HL-60 (cell line): ENCODE data around the gene ARL14.

Experiments used
- DNase-seq, 2 experiments: peaks; one replicate each; pipeline ENCODE4 v3.0.0-alpha.2; 2010 to 2020; ENCODE audit warnings: low read depth in 1 of 2, low spot score in 1 of 2
- H3K27ac ChIP-seq: fragments of 250-450 bp; sonication (Bioruptor Pico); replicated peaks from 2 replicates; pipeline ENCODE4 v1.5.1; 2020; ENCODE audit warnings: mild to moderate bottlenecking, moderate library complexity
- H3K27me3 ChIP-seq: fragments of 250-450 bp; sonication (Bioruptor Pico); 2 replicates; pipeline ENCODE4 v1.5.1; 2021; ENCODE audit warnings: mild to moderate bottlenecking, moderate library complexity; ENCODE audit not compliant: insufficient read depth, poor library complexity, severe bottlenecking
- H3K4me3 ChIP-seq: replicated peaks from 2 replicates; pipeline ENCODE4 v1.5.1; 2011; ENCODE audit warnings: mild to moderate bottlenecking, control low read depth, low read length; ENCODE audit not compliant: insufficient read depth
- CTCF ChIP-seq: IDR thresholded peaks from one replicate; pipeline ENCODE4 v1.5.1; 2011; ENCODE audit warnings: low read length, control low read depth, inconsistent platforms; ENCODE audit not compliant: insufficient read depth
- GABPA ChIP-seq: IDR thresholded peaks from 2 replicates; pipeline ENCODE4 v1.6.1; 2012; ENCODE audit warnings: low read depth
- POLR2AphosphoS5 ChIP-seq: IDR thresholded peaks from 2 replicates; pipeline ENCODE4 v1.6.1; 2012; ENCODE audit warnings: low read depth
- SPI1 ChIP-seq: IDR thresholded peaks from 2 replicates; pipeline ENCODE4 v1.6.1; 2012; ENCODE audit warnings: low read depth, mild to moderate bottlenecking, borderline replicate concordance
- long read RNA-seq: library from polyadenylated mRNA; unstranded; transcript quantifications from one replicate; pipeline ENCODE4 v2.0.0, GENCODE V29; 2020
- TF ChIP-seq, protein P1 (sequence below): IDR thresholded peaks from 2 replicates; pipeline ENCODE4 v1.6.1; 2012; ENCODE audit warnings: low read depth; ENCODE audit not compliant: insufficient replicate concordance

Gene ARL14
- long read RNA-seq, result 0 reads

- DNase-seq, result no peak
- Histone ChIP-seq H3K27me3 (no peaks in the 10 kb centered on the region), H3K4me3 (no peak within 1 kb of the TSS), H3K27ac (no peak within 1 kb of the TSS)
- TF ChIP-seq POLR2AphosphoS5 (no peak), CTCF (no peak), GABPA (no peak), SPI1 (no peak)
- TF ChIP-seq, protein P1, sequence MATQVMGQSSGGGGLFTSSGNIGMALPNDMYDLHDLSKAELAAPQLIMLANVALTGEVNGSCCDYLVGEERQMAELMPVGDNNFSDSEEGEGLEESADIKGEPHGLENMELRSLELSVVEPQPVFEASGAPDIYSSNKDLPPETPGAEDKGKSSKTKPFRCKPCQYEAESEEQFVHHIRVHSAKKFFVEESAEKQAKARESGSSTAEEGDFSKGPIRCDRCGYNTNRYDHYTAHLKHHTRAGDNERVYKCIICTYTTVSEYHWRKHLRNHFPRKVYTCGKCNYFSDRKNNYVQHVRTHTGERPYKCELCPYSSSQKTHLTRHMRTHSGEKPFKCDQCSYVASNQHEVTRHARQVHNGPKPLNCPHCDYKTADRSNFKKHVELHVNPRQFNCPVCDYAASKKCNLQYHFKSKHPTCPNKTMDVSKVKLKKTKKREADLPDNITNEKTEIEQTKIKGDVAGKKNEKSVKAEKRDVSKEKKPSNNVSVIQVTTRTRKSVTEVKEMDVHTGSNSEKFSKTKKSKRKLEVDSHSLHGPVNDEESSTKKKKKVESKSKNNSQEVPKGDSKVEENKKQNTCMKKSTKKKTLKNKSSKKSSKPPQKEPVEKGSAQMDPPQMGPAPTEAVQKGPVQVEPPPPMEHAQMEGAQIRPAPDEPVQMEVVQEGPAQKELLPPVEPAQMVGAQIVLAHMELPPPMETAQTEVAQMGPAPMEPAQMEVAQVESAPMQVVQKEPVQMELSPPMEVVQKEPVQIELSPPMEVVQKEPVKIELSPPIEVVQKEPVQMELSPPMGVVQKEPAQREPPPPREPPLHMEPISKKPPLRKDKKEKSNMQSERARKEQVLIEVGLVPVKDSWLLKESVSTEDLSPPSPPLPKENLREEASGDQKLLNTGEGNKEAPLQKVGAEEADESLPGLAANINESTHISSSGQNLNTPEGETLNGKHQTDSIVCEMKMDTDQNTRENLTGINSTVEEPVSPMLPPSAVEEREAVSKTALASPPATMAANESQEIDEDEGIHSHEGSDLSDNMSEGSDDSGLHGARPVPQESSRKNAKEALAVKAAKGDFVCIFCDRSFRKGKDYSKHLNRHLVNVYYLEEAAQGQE, result no peak
Observed at GRCh38 chr3:160676547-160677303, at the start of gene ARL14. Gene ARL14, plus strand, starts transcription at chr3:160677160. Its CDS starts 187 bp downstream, at chr3:160677347.

GRCh38 chr3:160629491-160629890 is 47.5 kb upstream of the ARL14 start:
- no peak for DNase-seq
- no peak for TF ChIP-seq SPI1
- no peak for TF ChIP-seq GABPA
- TF ChIP-seq CTCF, result no peak
- TF ChIP-seq, protein P1, result no peak
- TF ChIP-seq POLR2AphosphoS5, result no peak

DNA sequence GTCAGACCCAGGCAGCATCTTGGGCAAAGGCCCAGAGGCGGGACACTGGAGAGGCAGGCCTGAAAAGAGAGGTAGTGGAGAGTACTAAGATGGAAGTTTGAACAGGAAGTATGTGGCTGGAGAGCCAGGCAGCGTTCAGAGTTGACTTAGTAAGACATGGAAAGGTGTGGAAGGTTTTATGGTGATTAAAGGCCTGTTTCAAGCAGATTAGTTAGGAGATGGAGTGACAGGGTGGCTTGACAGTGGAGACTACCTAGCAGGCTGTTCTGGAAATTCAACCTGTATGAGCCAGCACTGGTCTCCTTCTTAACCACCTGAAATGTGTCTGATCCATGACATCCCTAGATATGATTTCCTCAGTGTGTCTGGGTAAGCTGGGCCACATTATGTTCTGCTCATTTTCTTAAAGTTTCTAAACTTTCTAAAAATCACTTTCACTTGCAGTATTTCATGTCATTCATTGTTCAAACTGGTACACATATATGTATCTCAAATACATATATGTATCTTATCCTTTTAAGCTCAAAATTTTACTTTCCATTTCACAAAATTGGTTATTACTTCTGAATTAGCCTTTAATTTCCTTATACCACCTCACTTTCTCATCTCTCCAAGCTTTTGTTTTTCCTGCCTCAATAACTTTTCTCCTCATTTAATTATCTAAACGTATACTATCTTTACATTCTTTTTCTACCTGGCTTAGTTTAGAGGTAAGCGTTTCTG is 43.4 kb upstream of the ARL14 start:
- no peak for DNase-seq
- H3K27ac ChIP-seq, result no peak overlapping the region
- TF ChIP-seq GABPA (no peak), POLR2AphosphoS5 (no peak), SPI1 (no peak), CTCF (no peak)
- TF ChIP-seq, protein P1, result no peak
- peaks cover 2% of the 10 kb centered on the region for H3K27me3 ChIP-seq
- no peak overlapping the region for H3K4me3 ChIP-seq

More at GRCh38 chr3:160629491-160629890, 47.5 kb upstream of the ARL14 start:
- Histone ChIP-seq H3K27ac (no peak overlapping the region), H3K4me3 (no peak overlapping the region), H3K27me3 (no peaks in the 10 kb centered on the region)
